WTC11 (cell line): Measurements from ENCODE around the gene PCDHAC2. TPM values are rescaled to one million over a fixed set of nuclear protein-coding genes. Genes with fewer than 3 reads are reported as not detected.
A peak's percentile ranks its signal among the peaks of the same experiment; 100 is the strongest.

Experiments
- ATAC-seq: fragments of 200-7000 bp; cut with Tn5 transposase; 2 replicates; pipeline ENCODE4 v1.10.0; 2021; ENCODE audit warnings: mild to moderate bottlenecking, moderate library complexity
- CTCF ChIA-PET: fragments of 300-600 bp; sonication (Branson Sonifier 250); formaldehyde crosslinking; loops from one replicate; lab custom pipeline; 2021; ENCODE audit warnings: antibody characterized with exemption; lab: Charles Lee
- POLR2A ChIA-PET: fragments of 350-600 bp; sonication (Branson Sonifier 250); formaldehyde crosslinking; loops from one replicate; lab custom pipeline; 2021; ENCODE audit warnings: antibody characterized with exemption; lab: Charles Lee
- DNase-seq: peaks from one replicate; pipeline ENCODE4 v3.0.0; 2021; ENCODE audit warnings: low spot score
- H3K27ac Mint-ChIP-seq: 2 replicates; pipeline ENCODE4 v1.8.0; 2021; ENCODE audit warnings: mixed read lengths
- H3K27me3 Mint-ChIP-seq: 2 replicates; pipeline ENCODE4 v1.8.0; 2021; ENCODE audit warnings: low read depth, mild to moderate bottlenecking, moderate library complexity, mixed read lengths
- H3K36me3 Mint-ChIP-seq: 2 replicates; pipeline ENCODE4 v1.8.0; 2021; ENCODE audit warnings: mixed read lengths
- H3K4me1 Mint-ChIP-seq: 2 replicates; pipeline ENCODE4 v1.8.0; 2022; ENCODE audit warnings: mixed read lengths
- H3K4me3 Mint-ChIP-seq: 2 replicates; pipeline ENCODE4 v1.8.0; 2021; ENCODE audit warnings: mild to moderate bottlenecking, moderate library complexity, mixed read lengths
- H3K9me3 Mint-ChIP-seq: 2 replicates; pipeline ENCODE4 v1.8.0; 2021; ENCODE audit warnings: mixed read lengths
- CREB1 ChIP-seq: sonication (generic); formaldehyde crosslinking; IDR thresholded peaks from 2 replicates; pipeline ENCODE4 v1.8.0; 2023; ENCODE audit warnings: mild to moderate bottlenecking, missing genetic modification reagents
- ETV6 ChIP-seq: sonication (generic); formaldehyde crosslinking; IDR thresholded peaks from 2 replicates; pipeline ENCODE4 v1.8.1; 2022; ENCODE audit warnings: mild to moderate bottlenecking, missing genetic modification reagents
- FOXK1 ChIP-seq: sonication (generic); formaldehyde crosslinking; IDR thresholded peaks from 2 replicates; pipeline ENCODE4 v1.8.0; 2022; ENCODE audit warnings: mild to moderate bottlenecking, moderate library complexity, missing genetic modification reagents
- FOXP1 ChIP-seq: sonication (generic); formaldehyde crosslinking; IDR thresholded peaks from 2 replicates; pipeline ENCODE4 v1.8.0; 2022; ENCODE audit warnings: missing genetic modification reagents, mild to moderate bottlenecking, moderate library complexity, borderline replicate concordance
- GTF2I ChIP-seq: fragments of 250-450 bp; sonication (Bioruptor Pico); conservative IDR thresholded peaks from 2 replicates; pipeline ENCODE4 v1.4.0; 2021; ENCODE audit warnings: mild to moderate bottlenecking
- HMGA2 ChIP-seq: fragments of 250-450 bp; sonication (Bioruptor Pico); IDR thresholded peaks from 2 replicates; pipeline ENCODE4 v1.4.0; 2021; ENCODE audit warnings: mild to moderate bottlenecking, moderate library complexity
- JAZF1 ChIP-seq: fragments of 250-450 bp; sonication (Bioruptor Pico); IDR thresholded peaks from 2 replicates; pipeline ENCODE4 v1.9.0; 2021; ENCODE audit warnings: moderate library complexity, mild to moderate bottlenecking, inconsistent platforms
- OVOL2 ChIP-seq: fragments of 250-450 bp; sonication (Bioruptor Pico); IDR thresholded peaks from 2 replicates; pipeline ENCODE4 v1.9.0; 2021; ENCODE audit warnings: mild to moderate bottlenecking, borderline replicate concordance
- SP1 ChIP-seq: sonication (generic); formaldehyde crosslinking; conservative IDR thresholded peaks from 2 replicates; pipeline ENCODE4 v1.8.1; 2022; ENCODE audit warnings: missing genetic modification reagents
- TEAD1 ChIP-seq: sonication (generic); formaldehyde crosslinking; IDR thresholded peaks from 2 replicates; pipeline ENCODE4 v1.8.0; 2022; ENCODE audit warnings: mild to moderate bottlenecking, missing genetic modification reagents
- TP53 ChIP-seq: sonication (generic); formaldehyde crosslinking; IDR thresholded peaks from 2 replicates; pipeline ENCODE4 v1.8.1; 2023; ENCODE audit warnings: mild to moderate bottlenecking, missing genetic modification reagents
- ZNF121 ChIP-seq: sonication (generic); formaldehyde crosslinking; IDR thresholded peaks from 2 replicates; pipeline ENCODE4 v1.8.0; 2023; ENCODE audit warnings: missing genetic modification reagents
- ZNF138 ChIP-seq: sonication (generic); formaldehyde crosslinking; conservative IDR thresholded peaks from 2 replicates; pipeline ENCODE4 v1.8.1; 2022; ENCODE audit warnings: mild to moderate bottlenecking, moderate library complexity, missing genetic modification reagents
- total RNA-seq: library from RNA; stranded (reverse); gene quantifications from 3 replicates; pipeline ENCODE4 v1.2.3, GENCODE V29; 2021
- TF ChIP-seq, protein P1 (sequence below): sonication (generic); formaldehyde crosslinking; IDR thresholded peaks from 2 replicates; pipeline ENCODE4 v1.8.0; 2022; ENCODE audit warnings: mild to moderate bottlenecking, missing genetic modification reagents
- TF ChIP-seq, protein P2 (sequence below): sonication (generic); formaldehyde crosslinking; IDR thresholded peaks from 2 replicates; pipeline ENCODE4 v1.8.1; 2023; ENCODE audit warnings: mild to moderate bottlenecking, missing genetic modification reagents, moderate library complexity
- TF ChIP-seq, protein P3 (sequence below): sonication (generic); formaldehyde crosslinking; IDR thresholded peaks from 2 replicates; pipeline ENCODE4 v1.8.0; 2022; ENCODE audit warnings: mild to moderate bottlenecking, missing genetic modification reagents
- TF ChIP-seq, protein P4 (sequence below): sonication (generic); formaldehyde crosslinking; IDR thresholded peaks from 2 replicates; pipeline ENCODE4 v1.8.1; 2022; ENCODE audit warnings: mild to moderate bottlenecking, missing genetic modification reagents, moderate library complexity, borderline replicate concordance
- TF ChIP-seq, protein P5 (sequence below): sonication (generic); formaldehyde crosslinking; IDR thresholded peaks from 2 replicates; pipeline ENCODE4 v1.8.0; 2023; ENCODE audit warnings: mild to moderate bottlenecking, missing genetic modification reagents

The PCDHAC2 gene
- total RNA-seq, 1 experiment from 2014 or later: 11.3 TPM

DNA sequence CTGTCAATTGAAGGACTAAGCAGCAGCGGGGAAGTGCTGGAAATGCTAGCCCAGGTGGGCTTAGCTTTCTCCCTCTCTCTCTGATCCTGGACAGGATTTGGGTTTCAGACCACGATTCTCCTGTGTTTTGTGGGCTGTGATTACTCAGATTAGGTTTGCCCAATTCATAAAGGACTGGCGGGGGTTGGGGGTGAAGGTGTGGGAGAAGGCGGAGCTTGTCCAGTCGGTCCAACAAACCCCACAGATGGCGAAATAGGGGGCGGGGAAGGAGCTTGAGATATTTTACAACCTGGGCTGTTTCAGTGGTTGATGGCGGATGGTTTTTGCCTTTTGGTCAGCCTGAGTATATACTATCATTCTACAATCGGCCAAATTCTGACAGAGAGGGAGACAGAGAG is 35.2 kb downstream of the PCDHAC2 start:
- peaks cover 5% of the 10 kb centered on the region; the same call in 1 of the 2 replicates for H3K36me3 Mint-ChIP-seq
- peaks cover 65% of the 10 kb centered on the region for H3K4me1 Mint-ChIP-seq
- ChIA-PET CTCF (interaction anchor here (0.7 to 7.3 kb wide), 10 partner anchors 12 to 215 kb away, joined by 3 to 86 read pairs (median 6); partner anchors contain the start of genes PCDHA1, PCDHA10, PCDHAC1 and PCDHAC2), POLR2A (interaction anchor here (0.9 to 3.9 kb wide), 8 partner anchors 9 to 75 kb away, joined by 3 to 30 read pairs (median 4); partner anchors contain the start of genes PCDHAC1 and PCDHAC2)
- peak overlapping the region; percentile 85 for H3K4me3 Mint-ChIP-seq
- H3K27ac Mint-ChIP-seq: peak overlapping the region; percentile 99
- peak; percentile 45 for DNase-seq
- ATAC-seq: peak; percentile 9; the same call in 1 of the 2 replicates
- no peaks in the 10 kb centered on the region for H3K9me3 Mint-ChIP-seq
- TF ChIP-seq TP53: no peak
- no peak for TF ChIP-seq ZNF121 (CRISPR knock-in tag)
- TF ChIP-seq, protein P1, sequence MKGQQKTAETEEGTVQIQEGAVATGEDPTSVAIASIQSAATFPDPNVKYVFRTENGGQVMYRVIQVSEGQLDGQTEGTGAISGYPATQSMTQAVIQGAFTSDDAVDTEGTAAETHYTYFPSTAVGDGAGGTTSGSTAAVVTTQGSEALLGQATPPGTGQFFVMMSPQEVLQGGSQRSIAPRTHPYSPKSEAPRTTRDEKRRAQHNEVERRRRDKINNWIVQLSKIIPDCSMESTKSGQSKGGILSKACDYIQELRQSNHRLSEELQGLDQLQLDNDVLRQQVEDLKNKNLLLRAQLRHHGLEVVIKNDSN (CRISPR knock-in tag): 0 out of 2 replicates have a peak, but pooled peaks have one; percentile 10
- TF ChIP-seq CREB1 (CRISPR knock-in tag): no peak
- no peak for TF ChIP-seq GTF2I (CRISPR knock-in tag)
- no peaks in the 10 kb centered on the region for H3K27me3 Mint-ChIP-seq

DNA sequence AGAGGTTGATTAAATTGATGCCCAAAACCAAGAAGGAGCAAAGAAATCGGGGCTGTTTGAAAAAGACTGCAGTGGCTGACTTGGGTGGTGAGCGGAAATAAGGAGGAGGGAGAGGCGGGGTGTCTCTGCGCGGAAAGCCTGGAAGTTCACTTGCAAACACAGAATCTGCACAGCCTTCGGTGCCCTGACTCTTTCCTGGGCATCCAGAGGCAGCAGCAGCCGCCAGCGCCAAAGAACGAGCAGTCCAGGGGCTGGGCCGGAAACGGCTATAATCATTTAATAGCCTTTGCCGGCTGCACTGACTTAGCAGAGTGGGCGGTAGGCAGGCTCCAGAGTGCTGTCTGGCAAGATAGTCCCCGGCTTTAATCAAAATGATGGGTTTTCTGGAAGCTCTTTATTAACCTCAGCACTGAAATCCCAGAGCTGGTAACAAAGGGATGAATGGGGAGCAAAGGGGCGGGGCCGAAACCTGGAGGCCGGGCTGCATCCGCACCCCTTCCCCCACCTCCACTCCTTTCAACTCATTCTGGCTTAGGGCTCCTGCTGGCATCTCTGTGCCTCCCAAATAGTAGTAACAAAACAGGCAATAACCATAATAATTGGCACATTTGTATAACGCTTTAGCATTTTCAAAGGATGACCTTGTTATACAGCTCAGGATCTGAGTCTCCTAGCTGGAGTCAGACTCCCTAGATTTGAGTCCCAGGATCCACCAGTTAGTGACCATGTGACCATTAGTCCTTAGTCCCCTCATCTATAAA is 35.7 kb downstream of the PCDHAC2 start:
- peaks cover 70% of the 10 kb centered on the region for H3K4me1 Mint-ChIP-seq
- peak overlapping the region; percentile 85 for H3K4me3 Mint-ChIP-seq
- ChIA-PET POLR2A (interaction anchor here (0.6 to 3.9 kb wide), 11 partner anchors 10 to 1323 kb away, joined by 3 to 30 read pairs (median 4); partner anchors contain the start of genes PCDHAC1, PCDHAC2 and SPRY4), CTCF (interaction anchor here (0.7 to 7.3 kb wide), 12 partner anchors 11 to 216 kb away, joined by 3 to 86 read pairs (median 4); partner anchors contain the start of genes PCDHA1, PCDHA10, PCDHA13 and PCDHAC1)
- H3K27me3 Mint-ChIP-seq: no peaks in the 10 kb centered on the region
- peak; percentile 87 for DNase-seq
- H3K27ac Mint-ChIP-seq: peak overlapping the region; percentile 99
- peaks cover 10% of the 10 kb centered on the region; the same call in 1 of the 2 replicates for H3K36me3 Mint-ChIP-seq
- peak; percentile 72 for ATAC-seq
- H3K9me3 Mint-ChIP-seq: no peaks in the 10 kb centered on the region
- TF ChIP-seq, protein P2, sequence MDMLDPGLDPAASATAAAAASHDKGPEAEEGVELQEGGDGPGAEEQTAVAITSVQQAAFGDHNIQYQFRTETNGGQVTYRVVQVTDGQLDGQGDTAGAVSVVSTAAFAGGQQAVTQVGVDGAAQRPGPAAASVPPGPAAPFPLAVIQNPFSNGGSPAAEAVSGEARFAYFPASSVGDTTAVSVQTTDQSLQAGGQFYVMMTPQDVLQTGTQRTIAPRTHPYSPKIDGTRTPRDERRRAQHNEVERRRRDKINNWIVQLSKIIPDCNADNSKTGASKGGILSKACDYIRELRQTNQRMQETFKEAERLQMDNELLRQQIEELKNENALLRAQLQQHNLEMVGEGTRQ (CRISPR knock-in tag): peak; percentile 87
- TF ChIP-seq ETV6 (CRISPR knock-in tag): peak; percentile 64; the same call in 1 of the 2 replicates
- no peak for TF ChIP-seq OVOL2 (CRISPR knock-in tag)
- TF ChIP-seq, protein P3, sequence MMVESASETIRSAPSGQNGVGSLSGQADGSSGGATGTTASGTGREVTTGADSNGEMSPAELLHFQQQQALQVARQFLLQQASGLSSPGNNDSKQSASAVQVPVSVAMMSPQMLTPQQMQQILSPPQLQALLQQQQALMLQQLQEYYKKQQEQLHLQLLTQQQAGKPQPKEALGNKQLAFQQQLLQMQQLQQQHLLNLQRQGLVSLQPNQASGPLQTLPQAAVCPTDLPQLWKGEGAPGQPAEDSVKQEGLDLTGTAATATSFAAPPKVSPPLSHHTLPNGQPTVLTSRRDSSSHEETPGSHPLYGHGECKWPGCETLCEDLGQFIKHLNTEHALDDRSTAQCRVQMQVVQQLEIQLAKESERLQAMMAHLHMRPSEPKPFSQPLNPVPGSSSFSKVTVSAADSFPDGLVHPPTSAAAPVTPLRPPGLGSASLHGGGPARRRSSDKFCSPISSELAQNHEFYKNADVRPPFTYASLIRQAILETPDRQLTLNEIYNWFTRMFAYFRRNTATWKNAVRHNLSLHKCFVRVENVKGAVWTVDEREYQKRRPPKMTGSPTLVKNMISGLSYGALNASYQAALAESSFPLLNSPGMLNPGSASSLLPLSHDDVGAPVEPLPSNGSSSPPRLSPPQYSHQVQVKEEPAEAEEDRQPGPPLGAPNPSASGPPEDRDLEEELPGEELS (CRISPR knock-in tag): peak; percentile 79; the same call in 1 of the 2 replicates
- TF ChIP-seq FOXK1 (CRISPR knock-in tag): peak; percentile 68; the same call in 1 of the 2 replicates
- 0 out of 2 replicates have a peak, but pooled peaks have one; percentile 18 for TF ChIP-seq ZNF138
- TF ChIP-seq, protein P1 (CRISPR knock-in tag): peak; percentile 86
- TF ChIP-seq, protein P4, sequence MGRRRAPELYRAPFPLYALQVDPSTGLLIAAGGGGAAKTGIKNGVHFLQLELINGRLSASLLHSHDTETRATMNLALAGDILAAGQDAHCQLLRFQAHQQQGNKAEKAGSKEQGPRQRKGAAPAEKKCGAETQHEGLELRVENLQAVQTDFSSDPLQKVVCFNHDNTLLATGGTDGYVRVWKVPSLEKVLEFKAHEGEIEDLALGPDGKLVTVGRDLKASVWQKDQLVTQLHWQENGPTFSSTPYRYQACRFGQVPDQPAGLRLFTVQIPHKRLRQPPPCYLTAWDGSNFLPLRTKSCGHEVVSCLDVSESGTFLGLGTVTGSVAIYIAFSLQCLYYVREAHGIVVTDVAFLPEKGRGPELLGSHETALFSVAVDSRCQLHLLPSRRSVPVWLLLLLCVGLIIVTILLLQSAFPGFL (CRISPR knock-in tag): no peak
- no peak for TF ChIP-seq JAZF1 (CRISPR knock-in tag)
- 0 out of 2 replicates have a peak, but pooled peaks have one; percentile 24 for TF ChIP-seq CREB1 (CRISPR knock-in tag)
- TF ChIP-seq TEAD1 (CRISPR knock-in tag): peak; percentile 72; the same call in 1 of the 2 replicates
- TF ChIP-seq SP1: peak; percentile 62; the same call in 1 of the 2 replicates
- TF ChIP-seq HMGA2 (CRISPR knock-in tag): no peak
- TF ChIP-seq, protein P5, sequence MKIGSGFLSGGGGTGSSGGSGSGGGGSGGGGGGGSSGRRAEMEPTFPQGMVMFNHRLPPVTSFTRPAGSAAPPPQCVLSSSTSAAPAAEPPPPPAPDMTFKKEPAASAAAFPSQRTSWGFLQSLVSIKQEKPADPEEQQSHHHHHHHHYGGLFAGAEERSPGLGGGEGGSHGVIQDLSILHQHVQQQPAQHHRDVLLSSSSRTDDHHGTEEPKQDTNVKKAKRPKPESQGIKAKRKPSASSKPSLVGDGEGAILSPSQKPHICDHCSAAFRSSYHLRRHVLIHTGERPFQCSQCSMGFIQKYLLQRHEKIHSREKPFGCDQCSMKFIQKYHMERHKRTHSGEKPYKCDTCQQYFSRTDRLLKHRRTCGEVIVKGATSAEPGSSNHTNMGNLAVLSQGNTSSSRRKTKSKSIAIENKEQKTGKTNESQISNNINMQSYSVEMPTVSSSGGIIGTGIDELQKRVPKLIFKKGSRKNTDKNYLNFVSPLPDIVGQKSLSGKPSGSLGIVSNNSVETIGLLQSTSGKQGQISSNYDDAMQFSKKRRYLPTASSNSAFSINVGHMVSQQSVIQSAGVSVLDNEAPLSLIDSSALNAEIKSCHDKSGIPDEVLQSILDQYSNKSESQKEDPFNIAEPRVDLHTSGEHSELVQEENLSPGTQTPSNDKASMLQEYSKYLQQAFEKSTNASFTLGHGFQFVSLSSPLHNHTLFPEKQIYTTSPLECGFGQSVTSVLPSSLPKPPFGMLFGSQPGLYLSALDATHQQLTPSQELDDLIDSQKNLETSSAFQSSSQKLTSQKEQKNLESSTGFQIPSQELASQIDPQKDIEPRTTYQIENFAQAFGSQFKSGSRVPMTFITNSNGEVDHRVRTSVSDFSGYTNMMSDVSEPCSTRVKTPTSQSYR (CRISPR knock-in tag): peak; percentile 97
- TF ChIP-seq FOXP1 (CRISPR knock-in tag): no peak
- TF ChIP-seq, all 79 proteins: peak for 10
